Retinal pigment epithelial cell (primary cell): ENCODE measurements around the gene GNAT2.

Experiments used
- DNase-seq: peaks from one replicate; pipeline ENCODE4 v3.0.0-alpha.2; 2010; ENCODE audit warnings: low read depth
- H3K4me3 ChIP-seq: 2 replicates; pipeline ENCODE4 v1.5.1; 2011; ENCODE audit warnings: mild to moderate bottlenecking, low read length, control low read depth, moderate library complexity
- CTCF ChIP-seq: conservative IDR thresholded peaks from 2 replicates; pipeline ENCODE4 v1.5.1; 2011; ENCODE audit warnings: low read depth, low read length, control low read depth, inconsistent platforms

The GNAT2 gene

GRCh38 chr1:109621379-109622136 lies 2.1 kb upstream of the GNAT2 start:
- no peak for DNase-seq
- H3K4me3 ChIP-seq = peak overlapping the region; percentile 95
- no peak for TF ChIP-seq CTCF

- no peak for TF ChIP-seq CTCF
- peak; percentile 80 for DNase-seq
- peak overlapping the region; percentile 95 for H3K4me3 ChIP-seq
Measured at GRCh38 chr1:109620841-109621286, 1.4 kb upstream of the GNAT2 start.

- peak overlapping the region; percentile 95 for H3K4me3 ChIP-seq
- TF ChIP-seq CTCF = no peak
- DNase-seq = no peak
Measured at GRCh38 chr1:109620401-109620791, 980 bp upstream of the GNAT2 start.

- no peak for DNase-seq
- H3K4me3 ChIP-seq = peak overlapping the region; percentile 95
- TF ChIP-seq CTCF = no peak
Measured at GRCh38 chr1:109618661-109619575, 498 bp downstream of the GNAT2 start.

GRCh38 chr1:109617291-109617801 lies 2.1 kb downstream of the GNAT2 start:
- DNase-seq = peak; percentile 84

GRCh38 chr1:109616391-109616790 lies 3.0 kb downstream of the GNAT2 start:
- TF ChIP-seq CTCF = no peak
- no peak for DNase-seq
- H3K4me3 ChIP-seq = no peak overlapping the region

More at GRCh38 chr1:109617291-109617801, 2.1 kb downstream of the GNAT2 start:
- H3K4me3 ChIP-seq = no peak overlapping the region
- TF ChIP-seq CTCF = no peak
